Calu3 (cell line): ENCODE results near the gene PDILT. TPM values are rescaled to one million over a fixed set of nuclear protein-coding genes. Genes with fewer than 3 reads are reported as not detected.

Source experiments
- BruUV-seq: library from RNA; stranded (reverse); fragments of 400-500 nt; replicated peaks from 2 replicates; lab custom pipeline; 2021; lab: Mats Ljungman, UMichigan
- CTCF ChIA-PET: fragments of 300-600 bp; sonication (Branson Sonifier 250); formaldehyde crosslinking; loops from one replicate; lab custom pipeline; 2022; ENCODE audit warnings: antibody characterized with exemption; lab: Charles Lee
- DNase-seq: peaks from one replicate; pipeline ENCODE4 v3.0.0; 2022
- H3K27ac Mint-ChIP-seq: one replicate; pipeline ENCODE4 v1.8.0; 2022; ENCODE audit warnings: mixed read lengths; ENCODE audit not compliant: unreplicated experiment
- H3K27me3 Mint-ChIP-seq: one replicate; pipeline ENCODE4 v1.8.0; 2022; ENCODE audit warnings: mixed read lengths; ENCODE audit not compliant: unreplicated experiment
- H3K36me3 Mint-ChIP-seq: one replicate; pipeline ENCODE4 v1.8.0; 2022; ENCODE audit warnings: mild to moderate bottlenecking, moderate library complexity, mixed read lengths; ENCODE audit not compliant: insufficient read depth, unreplicated experiment
- H3K4me1 Mint-ChIP-seq: one replicate; pipeline ENCODE4 v1.8.0; 2022; ENCODE audit warnings: mild to moderate bottlenecking, low read depth, mixed read lengths; ENCODE audit not compliant: unreplicated experiment
- H3K4me3 Mint-ChIP-seq: one replicate; pipeline ENCODE4 v1.8.0; 2022; ENCODE audit warnings: mild to moderate bottlenecking, low read depth, moderate library complexity, mixed read lengths; ENCODE audit not compliant: unreplicated experiment
- H3K9me3 Mint-ChIP-seq: one replicate; pipeline ENCODE4 v1.8.0; 2022; ENCODE audit warnings: low read depth, mixed read lengths; ENCODE audit not compliant: unreplicated experiment
- CTCF ChIP-seq: fragments of 200-600 bp; IDR thresholded peaks from one replicate; pipeline ENCODE4 v1.8.0; 2022; ENCODE audit warnings: antibody characterized with exemption; ENCODE audit not compliant: unreplicated experiment
- intact Hi-C: fragments of 100-400 bp; cut with micrococcal nuclease; formaldehyde crosslinking; loops from one replicate; pipeline ENCODE4 v1.10.0; 2022; ENCODE audit not compliant: unreplicated experiment
- total RNA-seq: library from RNA; stranded (reverse); gene quantifications from 2 replicates; pipeline ENCODE4 v1.2.3, GENCODE V29; 2022

PDILT gene
- total RNA-seq, 1 experiment from 2014 or later, result not detected

DNA sequence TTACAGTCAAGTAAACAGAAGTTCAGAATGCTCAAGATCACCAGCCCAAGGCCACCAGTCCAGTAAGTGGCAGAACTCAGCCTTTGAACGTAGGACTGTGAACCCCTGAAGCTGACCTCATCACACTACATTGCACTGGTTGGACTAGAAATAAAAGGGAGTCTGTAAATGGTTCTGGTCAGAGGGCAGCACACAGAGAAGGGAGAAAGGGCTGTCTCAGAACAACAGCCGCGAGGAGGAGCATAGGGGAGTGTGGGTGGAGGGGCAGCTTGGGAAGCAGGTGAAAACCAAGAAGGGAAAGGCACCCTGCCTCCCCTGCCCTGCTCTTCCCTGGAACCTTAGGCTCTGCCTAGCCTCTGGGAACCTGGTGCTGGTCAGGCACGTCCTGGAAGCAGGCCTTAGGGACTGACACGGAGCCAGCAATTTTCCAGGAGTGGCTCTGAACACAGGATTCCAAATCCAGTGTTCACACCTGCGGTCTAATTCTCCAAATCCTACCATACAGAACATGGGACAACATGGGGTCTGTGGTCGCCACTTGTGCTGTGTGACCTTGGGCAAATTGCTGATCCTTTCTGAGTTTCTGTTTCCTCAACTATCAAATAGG, 7.0 kb downstream of the PDILT start:
- Mint-ChIP-seq H3K4me1 (no peaks in the 10 kb centered on the region), H3K9me3 (no peaks in the 10 kb centered on the region), H3K36me3 (no peaks in the 10 kb centered on the region), H3K4me3 (no peak overlapping the region), H3K27ac (no peak overlapping the region), H3K27me3 (peaks cover 23% of the 10 kb centered on the region)
- intact Hi-C loops, result no loop called here
- TF ChIP-seq CTCF, result no peak
- BruUV-seq, result no TSS peak
- DNase-seq, result no peak
- CTCF ChIA-PET, result no interaction called here

DNA sequence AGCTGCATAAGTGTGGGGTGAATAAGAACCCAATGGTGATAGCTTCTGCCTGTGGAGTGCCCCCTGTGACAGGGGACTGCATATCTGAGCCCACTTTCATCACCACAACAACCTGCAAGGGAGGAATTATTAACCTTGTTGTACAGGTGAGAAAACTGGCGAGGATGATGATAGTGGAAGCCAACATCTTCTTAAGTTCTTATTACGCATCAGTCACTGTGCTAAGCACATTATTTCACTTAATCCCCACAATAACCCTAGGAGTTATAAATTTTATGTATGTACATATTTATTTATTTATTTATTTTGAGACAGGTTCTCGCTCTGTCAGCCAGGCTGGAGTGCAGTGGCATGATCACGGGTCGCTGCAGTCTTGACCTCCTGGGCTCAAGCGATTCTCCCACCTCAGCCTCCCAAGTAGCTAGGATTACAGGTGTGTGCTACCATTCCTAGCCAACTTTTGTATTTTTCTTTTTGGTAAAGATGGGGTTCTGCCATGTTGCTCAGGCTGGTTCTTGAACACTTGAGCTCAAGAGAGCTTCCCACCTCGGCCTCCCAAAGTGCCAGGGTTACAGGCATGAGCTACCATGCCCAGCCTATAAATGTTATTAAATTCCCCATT, 7.6 kb downstream of the PDILT start:
- intact Hi-C loops, result no loop called here
- no peak for DNase-seq
- BruUV-seq, result no TSS peak
- H3K9me3 Mint-ChIP-seq, result no peaks in the 10 kb centered on the region
- H3K27ac Mint-ChIP-seq, result no peak overlapping the region
- H3K4me3 Mint-ChIP-seq, result no peak overlapping the region
- H3K36me3 Mint-ChIP-seq, result no peaks in the 10 kb centered on the region
- H3K27me3 Mint-ChIP-seq, result peaks cover 17% of the 10 kb centered on the region
- no peaks in the 10 kb centered on the region for H3K4me1 Mint-ChIP-seq
- CTCF ChIA-PET, result no interaction called here
- TF ChIP-seq CTCF, result no peak

DNA sequence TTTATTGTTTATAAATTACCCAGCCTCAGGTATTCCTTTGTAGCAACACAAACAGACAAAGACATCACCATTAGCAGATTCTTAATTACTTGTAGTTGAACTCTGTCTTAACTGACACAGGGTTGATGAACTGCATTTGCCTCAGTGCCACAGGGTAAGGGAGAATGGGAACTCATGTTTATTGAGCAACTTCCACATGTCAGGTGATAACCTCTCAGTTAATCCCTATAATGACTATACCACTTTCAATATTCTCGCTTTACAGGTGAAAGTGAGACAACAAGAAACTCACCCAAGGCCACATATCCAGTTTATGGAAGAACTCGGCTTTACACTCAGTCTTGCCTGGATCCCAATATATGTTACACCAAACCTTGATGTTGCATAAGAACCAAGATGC, 8.6 kb downstream of the PDILT start:
- Mint-ChIP-seq H3K27ac (no peak overlapping the region), H3K27me3 (peaks cover 11% of the 10 kb centered on the region), H3K9me3 (no peaks in the 10 kb centered on the region), H3K4me1 (no peaks in the 10 kb centered on the region), H3K36me3 (no peaks in the 10 kb centered on the region), H3K4me3 (no peak overlapping the region)
- no peak for DNase-seq
- intact Hi-C loops, result no loop called here
- no TSS peak for BruUV-seq
- no peak for TF ChIP-seq CTCF
- CTCF ChIA-PET, result interaction anchor here (1.0 kb wide), 1 partner anchor 10 kb away, joined by 4 read pairs; no protein-coding TSS in a partner anchor

DNA sequence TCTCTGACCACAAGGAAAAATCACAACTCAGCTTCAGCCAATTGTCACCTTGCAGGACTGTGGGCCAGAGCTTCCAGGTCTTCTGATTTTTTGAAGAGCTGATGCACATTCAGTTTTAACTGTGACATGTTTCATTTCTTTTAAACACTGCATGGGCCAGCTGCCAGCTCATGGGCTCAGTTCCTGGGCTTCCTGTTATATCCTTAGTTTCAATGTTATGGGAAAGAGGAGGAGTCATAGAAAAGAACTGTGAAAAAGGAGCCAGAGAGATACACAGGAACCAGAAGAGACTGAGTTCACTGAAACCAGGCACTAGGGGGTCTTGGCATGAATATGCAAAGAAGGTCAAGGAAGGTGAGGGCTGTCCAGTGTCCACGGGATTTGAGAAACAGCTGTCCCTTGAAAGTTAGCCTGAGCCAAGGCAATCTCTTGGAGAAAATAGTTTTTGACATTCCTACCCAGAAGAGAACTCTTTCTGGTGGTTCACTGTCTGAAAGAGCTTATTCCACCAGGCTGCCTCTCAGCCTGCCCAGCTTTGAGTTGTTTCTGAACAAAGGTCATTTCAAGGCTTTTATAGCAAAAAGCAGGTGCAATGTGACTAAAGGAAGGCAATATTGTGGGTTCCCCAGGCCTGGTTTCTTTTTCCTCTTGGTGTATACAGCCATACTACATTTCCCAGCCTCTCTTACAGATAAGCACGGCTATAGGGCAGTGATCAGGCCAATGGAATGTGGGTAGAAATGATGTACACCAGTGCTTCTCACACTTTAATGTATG, 10.5 kb downstream of the PDILT start:
- no peak overlapping the region for H3K4me3 Mint-ChIP-seq
- H3K4me1 Mint-ChIP-seq, result no peaks in the 10 kb centered on the region
- TF ChIP-seq CTCF, result no peak
- no TSS peak for BruUV-seq
- H3K27me3 Mint-ChIP-seq, result peaks cover 11% of the 10 kb centered on the region
- no peaks in the 10 kb centered on the region for H3K36me3 Mint-ChIP-seq
- intact Hi-C loops, result no loop called here
- CTCF ChIA-PET, result interaction anchor here (0.9 kb wide), 1 partner anchor 9 kb away, joined by 3 read pairs; no protein-coding TSS in a partner anchor
- no peak for DNase-seq
- no peak overlapping the region for H3K27ac Mint-ChIP-seq
- no peaks in the 10 kb centered on the region for H3K9me3 Mint-ChIP-seq
